ENCODE data around the gene AKAP14.
"Not testable (repeated sequence)": the region's sequence is repeated elsewhere in the genome, so short reads cannot be mapped to it uniquely, and the experiment has no call there.

Gene AKAP14

GRCh38 chrX:119935215-119935874 is 39.7 kb downstream of the AKAP14 start:
- DNase-seq: no peak

GRCh38 chrX:119941336-119941735 is 45.6 kb downstream of the AKAP14 start:
- DNase-seq: no peak

- DNase-seq: no peak
Observed at GRCh38 chrX:119942173-119942819, 46.6 kb downstream of the AKAP14 start.

GRCh38 chrX:119942831-119943184 is 47.1 kb downstream of the AKAP14 start:
- no peak for DNase-seq

- DNase-seq: peak; percentile 81
Observed at GRCh38 chrX:119943185-119943988, 47.7 kb downstream of the AKAP14 start, which contains the start of gene NKAP. TSS of gene NKAP (minus strand) at chrX:119943751. CDS start at chrX:119943605, 146 bp downstream.

GRCh38 chrX:119945481-119945880 is 49.8 kb downstream of the AKAP14 start:
- no peak for DNase-seq

- no peak for DNase-seq
Observed at GRCh38 chrX:119948381-119948780, 52.7 kb downstream of the AKAP14 start.

- no peak for DNase-seq
Observed at GRCh38 chrX:119954374-119954773, 58.7 kb downstream of the AKAP14 start.

GRCh38 chrX:119955807-119956570 is 60.3 kb downstream of the AKAP14 start:
- peak; percentile 51 for DNase-seq

GRCh38 chrX:119960625-119961024 is 64.9 kb downstream of the AKAP14 start:
- no peak for DNase-seq

- not testable (repeated sequence) for DNase-seq
Observed at GRCh38 chrX:119966837-119967236, 71.1 kb downstream of the AKAP14 start.

Data from stimulated activated CD4-positive, alpha-beta T cell treated with anti-CD3 and anti-CD28 coated beads, Interleukin-1b, Interleukin-23, amount 100 ng/mL, for 48 hours (primary cell).